Thyroid gland (tissue), 4 donors: ENCODE results near the gene TAB2.

Source experiments
- CTCF ChIP-seq, 6 experiments: fragments of 200-600 bp in 3 of 6; fragments of 450-650 bp in 3 of 6; sonication (generic) in 3 of 6; IDR thresholded peaks; one replicate each; pipeline ENCODE4 v1.5.1; 2016 to 2019; ENCODE audit warnings: antibody characterized with exemption in 6 of 6, mild to moderate bottlenecking in 2 of 6, inconsistent platforms in 1 of 6, moderate library complexity in 1 of 6
- POLR2A ChIP-seq, 2 donors: fragments of 450-650 bp; IDR thresholded peaks; one replicate each; pipeline ENCODE4 v1.6.1; 2017; ENCODE audit warnings: antibody characterized with exemption in 2 of 2, mild to moderate bottlenecking in 2 of 2, moderate library complexity in 1 of 2

DNA sequence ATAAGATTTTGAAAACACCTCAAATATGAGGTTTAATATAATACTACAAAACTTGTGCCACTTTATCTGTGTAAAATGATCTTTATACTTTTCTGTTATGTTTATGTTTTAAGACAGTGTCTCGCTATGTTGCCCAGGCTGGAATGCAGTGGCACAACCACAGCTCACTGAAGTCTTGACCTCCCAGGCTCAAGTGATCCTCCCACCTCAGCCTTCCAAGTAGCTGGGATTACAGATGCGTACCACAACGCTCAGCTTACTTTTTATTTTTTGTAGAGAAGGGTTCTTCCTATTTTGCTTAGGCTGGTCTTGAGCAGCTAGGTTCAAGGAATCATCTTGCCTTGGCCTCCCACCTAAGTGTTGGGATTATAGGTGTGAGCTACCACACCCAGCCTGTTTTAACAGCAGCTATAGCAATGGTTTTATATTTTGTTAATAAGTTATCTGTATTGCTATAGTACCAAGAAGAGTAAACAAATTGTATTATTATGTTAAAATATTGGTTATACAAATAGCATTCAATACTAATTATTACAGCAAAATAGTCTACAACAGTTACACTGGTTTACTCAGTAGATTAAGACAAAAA lies 8.2 kb downstream of the TAB2 start:
- TF ChIP-seq POLR2A (IDR thresholded peaks at IDR 0.05) (no peak), CTCF (IDR thresholded peaks at IDR 0.05) (no peak)
